ENCODE data around the gene ABCC9.

ABCC9 gene

GRCh38 chr12:21940549-21941505 is at the start of gene ABCC9:
ABCC9 (minus strand) TSS chr12:21941426; CDS start chr12:21936674, 4,752 bp downstream.
- no peak for DNase-seq (ENCODE audit: extremely low read depth in 1 of 2, low read depth in 1 of 2)

- DNase-seq (ENCODE audit: extremely low read depth in 1 of 2, low read depth in 1 of 2), result no peak
Measured at GRCh38 chr12:21989819-21990412, 48.7 kb upstream of the ABCC9 start.

- no peak for DNase-seq (ENCODE audit: extremely low read depth in 1 of 2, low read depth in 1 of 2)
Measured at GRCh38 chr12:21988619-21989018, 47.4 kb upstream of the ABCC9 start.

- no peak for DNase-seq (ENCODE audit: extremely low read depth in 1 of 2, low read depth in 1 of 2)
Measured at GRCh38 chr12:21987755-21988154, 46.5 kb upstream of the ABCC9 start.

- no peak for DNase-seq (ENCODE audit: extremely low read depth in 1 of 2, low read depth in 1 of 2)
Measured at GRCh38 chr12:21985155-21985554, 43.9 kb upstream of the ABCC9 start.

- DNase-seq (ENCODE audit: extremely low read depth in 1 of 2, low read depth in 1 of 2), result no peak
Measured at GRCh38 chr12:21984375-21984774, 43.1 kb upstream of the ABCC9 start.

GRCh38 chr12:21983095-21983494 is 41.9 kb upstream of the ABCC9 start:
- DNase-seq (ENCODE audit: extremely low read depth in 1 of 2, low read depth in 1 of 2), result no peak

GRCh38 chr12:21980544-21980943 is 39.3 kb upstream of the ABCC9 start:
- no peak for DNase-seq (ENCODE audit: extremely low read depth in 1 of 2, low read depth in 1 of 2)

- DNase-seq (ENCODE audit: extremely low read depth in 1 of 2, low read depth in 1 of 2), result no peak
Measured at GRCh38 chr12:21975293-21975692, 34.1 kb upstream of the ABCC9 start.

GRCh38 chr12:21973221-21973620 is 32.0 kb upstream of the ABCC9 start:
- no peak for DNase-seq (ENCODE audit: extremely low read depth in 1 of 2, low read depth in 1 of 2)

GRCh38 chr12:21972055-21972454 is 30.8 kb upstream of the ABCC9 start:
- DNase-seq (ENCODE audit: extremely low read depth in 1 of 2, low read depth in 1 of 2), result no peak

GRCh38 chr12:21971344-21971743 is 30.1 kb upstream of the ABCC9 start:
- no peak for DNase-seq (ENCODE audit: extremely low read depth in 1 of 2, low read depth in 1 of 2)

GRCh38 chr12:21962821-21963220 is 21.6 kb upstream of the ABCC9 start:
- DNase-seq (ENCODE audit: extremely low read depth in 1 of 2, low read depth in 1 of 2), result no peak

- DNase-seq (ENCODE audit: extremely low read depth in 1 of 2, low read depth in 1 of 2), result no peak
Measured at GRCh38 chr12:21962236-21962635, 21.0 kb upstream of the ABCC9 start.

GRCh38 chr12:21950649-21951048 is 9.4 kb upstream of the ABCC9 start:
- DNase-seq (ENCODE audit: extremely low read depth in 1 of 2, low read depth in 1 of 2), result no peak

- DNase-seq (ENCODE audit: extremely low read depth in 1 of 2, low read depth in 1 of 2), result no peak
Measured at GRCh38 chr12:21949036-21949435, 7.8 kb upstream of the ABCC9 start.

GRCh38 chr12:21946983-21947382 is 5.8 kb upstream of the ABCC9 start:
- DNase-seq (ENCODE audit: extremely low read depth in 1 of 2, low read depth in 1 of 2), result no peak

- DNase-seq (ENCODE audit: extremely low read depth in 1 of 2, low read depth in 1 of 2), result no peak
Measured at GRCh38 chr12:21945002-21945401, 3.8 kb upstream of the ABCC9 start.

- DNase-seq (ENCODE audit: extremely low read depth in 1 of 2, low read depth in 1 of 2), result no peak
Measured at GRCh38 chr12:21942377-21942703, 1.1 kb upstream of the ABCC9 start.

- DNase-seq (ENCODE audit: extremely low read depth in 1 of 2, low read depth in 1 of 2), result no peak
Measured at GRCh38 chr12:21941506-21942376, 515 bp upstream of the ABCC9 start.

- no peak for DNase-seq (ENCODE audit: extremely low read depth in 1 of 2, low read depth in 1 of 2)
Measured at GRCh38 chr12:21939435-21939834, 1.8 kb downstream of the ABCC9 start.
